SH-SY5Y (cell line): Measurements from ENCODE around the gene FAM184B.

Experiments used
- GATA2 ChIP-seq: IDR thresholded peaks from 2 replicates; pipeline ENCODE4 v1.6.1; 2011; ENCODE audit warnings: mild to moderate bottlenecking, low read depth, low read length
- GATA3 ChIP-seq: IDR thresholded peaks from 2 replicates; pipeline ENCODE4 v1.6.1; 2011; ENCODE audit warnings: low read depth, mild to moderate bottlenecking, low read length, moderate library complexity

The FAM184B gene

DNA sequence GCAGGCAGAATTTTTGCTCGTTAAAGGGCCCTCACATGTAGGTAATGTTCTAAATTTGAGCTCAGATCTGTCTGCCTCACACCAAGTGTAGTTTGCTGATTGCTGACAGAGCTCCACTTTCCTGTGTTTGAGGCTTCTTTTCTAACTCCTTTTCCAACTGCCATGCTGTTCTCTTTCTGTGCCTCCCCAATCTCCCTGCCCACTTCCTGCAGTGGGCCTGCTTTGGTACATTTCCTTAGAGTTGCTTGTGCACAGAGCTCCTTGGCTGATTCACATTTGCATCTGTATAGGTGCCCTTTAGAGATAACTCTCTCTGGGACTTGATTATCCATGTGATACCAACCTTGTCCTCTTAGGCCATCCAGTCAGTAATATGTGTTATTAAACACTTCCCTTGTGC is 162.5 kb downstream of the FAM184B start:
- TF ChIP-seq GATA3 (no peak), GATA2 (no peak)

DNA sequence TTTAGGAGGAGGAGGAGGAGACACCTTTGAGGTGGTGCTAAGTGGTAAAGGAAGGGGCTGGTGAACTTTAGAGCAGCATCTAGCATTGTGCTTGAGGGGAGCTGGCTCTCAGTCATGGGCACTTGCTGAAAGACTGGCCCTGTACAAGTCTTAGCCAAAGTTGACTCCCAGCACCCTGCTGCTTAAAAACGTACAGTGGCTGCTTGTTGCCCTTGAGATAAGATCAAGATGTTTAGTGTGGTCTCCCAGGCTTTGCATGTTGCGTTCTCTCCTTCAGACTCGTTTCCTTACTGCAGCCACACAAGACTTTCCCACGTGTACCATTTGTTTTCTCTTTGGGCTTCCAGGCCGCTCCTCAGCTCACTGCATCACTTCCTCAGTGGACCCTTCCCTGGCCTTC is 165.1 kb downstream of the FAM184B start:
- no peak for TF ChIP-seq GATA3
- no peak for TF ChIP-seq GATA2

DNA sequence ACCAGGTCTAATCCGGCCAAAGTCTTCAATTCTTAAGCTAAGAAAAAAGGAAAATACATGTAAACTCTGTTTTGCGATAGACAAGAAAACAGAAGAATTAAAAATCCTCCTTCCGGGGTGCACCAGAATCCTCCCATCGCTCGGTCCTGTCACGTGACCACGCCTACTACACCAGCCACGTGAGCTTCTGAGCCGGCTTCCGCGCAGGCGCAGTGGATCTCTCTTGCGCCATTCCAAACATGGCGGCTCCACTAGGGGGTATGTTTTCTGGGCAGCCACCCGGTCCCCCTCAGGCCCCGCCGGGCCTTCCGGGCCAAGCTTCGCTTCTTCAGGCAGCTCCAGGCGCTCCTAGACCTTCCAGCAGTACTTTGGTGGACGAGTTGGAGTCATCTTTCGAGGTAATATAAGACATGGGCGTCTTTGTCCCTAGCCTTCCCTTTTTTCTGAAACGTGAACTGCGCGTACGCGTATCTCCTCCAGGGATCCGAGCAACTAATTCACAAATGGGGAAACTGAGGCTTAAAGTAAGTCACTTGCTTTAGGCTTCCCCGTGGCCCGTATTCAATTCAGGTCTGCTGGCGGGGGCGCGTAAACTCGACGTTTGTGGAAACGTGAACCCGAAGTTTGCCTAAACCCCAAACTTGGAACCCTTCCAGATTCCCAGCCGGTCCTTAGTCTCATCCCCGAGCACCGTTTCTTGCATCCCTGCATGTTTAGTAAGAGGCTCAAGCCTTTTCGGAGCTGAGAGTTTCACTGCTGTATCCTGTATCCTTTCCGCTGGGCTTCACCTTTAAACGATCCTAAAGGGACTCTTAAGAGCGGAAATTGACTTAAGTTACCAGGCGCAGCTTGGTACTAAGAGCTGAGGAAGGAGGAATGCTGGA is 166.8 kb downstream of the FAM184B start, which contains the start of gene MED28:
Gene MED28, plus strand, starts transcription at position 226 of the 884 bp plus-strand sequence. Its CDS starts 14 bp downstream, at position 240.
- TF ChIP-seq GATA3 = no peak
- no peak for TF ChIP-seq GATA2

DNA sequence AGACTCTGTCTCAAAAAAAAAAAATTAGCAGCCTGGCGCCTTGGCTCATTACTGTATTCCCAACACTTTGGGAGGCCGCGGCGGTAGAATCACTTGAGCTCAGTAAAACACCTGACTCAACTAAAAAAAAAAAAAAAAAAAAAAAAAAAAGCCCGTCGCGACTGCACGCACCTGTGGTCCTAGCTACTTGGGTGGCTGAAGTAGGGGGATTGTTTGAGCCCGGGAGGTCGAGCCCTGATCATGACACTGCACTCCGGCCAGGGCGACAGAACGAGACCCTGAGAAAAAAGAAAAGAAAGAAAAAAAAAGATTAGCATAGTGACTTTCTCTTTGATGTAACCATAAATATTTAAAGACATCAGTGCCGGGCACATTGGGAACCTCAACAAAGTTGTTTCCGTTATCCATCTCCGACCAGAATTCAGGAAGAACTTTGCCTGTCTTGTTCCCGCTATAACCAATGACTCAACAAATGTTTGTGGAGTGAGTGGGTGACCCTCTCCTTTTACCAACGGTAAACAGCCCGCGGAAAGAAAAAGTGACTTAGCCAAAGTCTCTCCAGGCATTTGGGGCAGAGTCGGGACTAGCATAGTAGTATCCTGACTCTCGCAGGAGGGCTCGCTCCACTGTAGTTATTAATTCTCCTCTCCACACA is 167.5 kb downstream of the FAM184B start:
- TF ChIP-seq GATA2 (no peak), GATA3 (no peak)

DNA sequence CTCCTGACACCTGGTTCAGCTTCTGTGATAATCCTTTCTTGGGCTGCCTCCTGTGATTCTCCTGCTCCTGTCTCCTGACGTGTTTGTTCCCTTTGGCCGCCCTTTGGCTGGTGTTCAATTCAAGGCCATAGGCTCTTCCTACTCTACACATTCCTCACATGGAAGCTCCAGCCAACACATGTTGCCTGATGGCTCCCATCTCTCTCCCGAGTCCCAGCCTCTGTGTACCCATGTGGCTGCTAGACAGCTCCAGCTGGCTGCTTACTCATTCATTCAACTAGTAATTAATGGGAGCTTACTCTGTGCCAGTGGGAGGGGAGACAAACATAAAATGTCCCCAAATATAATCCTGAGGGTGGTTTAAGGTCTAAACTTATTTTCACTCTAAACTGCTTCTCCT is 176.2 kb downstream of the FAM184B start:
- TF ChIP-seq GATA2 (no peak), GATA3 (no peak)

DNA sequence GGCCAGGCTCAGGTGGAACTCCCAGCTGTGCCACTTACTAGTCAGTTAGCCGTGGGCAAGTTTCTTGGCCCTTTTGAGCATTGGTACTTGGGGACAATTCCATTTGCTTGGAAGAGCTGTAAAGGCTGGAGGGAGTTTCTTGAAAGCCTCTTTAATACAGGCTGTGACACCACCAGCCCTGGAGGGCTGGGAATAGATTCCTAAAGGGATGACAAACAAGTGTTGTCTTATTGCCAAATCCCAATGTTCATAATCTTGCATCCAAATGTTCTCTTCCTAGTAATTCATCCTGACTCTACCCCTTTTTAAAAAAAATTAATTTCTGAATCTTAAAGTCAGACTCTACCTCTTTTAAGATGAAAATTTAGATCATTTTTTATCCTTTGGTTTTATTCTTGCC is 181.6 kb downstream of the FAM184B start:
- TF ChIP-seq GATA3 (no peak), GATA2 (no peak)

DNA sequence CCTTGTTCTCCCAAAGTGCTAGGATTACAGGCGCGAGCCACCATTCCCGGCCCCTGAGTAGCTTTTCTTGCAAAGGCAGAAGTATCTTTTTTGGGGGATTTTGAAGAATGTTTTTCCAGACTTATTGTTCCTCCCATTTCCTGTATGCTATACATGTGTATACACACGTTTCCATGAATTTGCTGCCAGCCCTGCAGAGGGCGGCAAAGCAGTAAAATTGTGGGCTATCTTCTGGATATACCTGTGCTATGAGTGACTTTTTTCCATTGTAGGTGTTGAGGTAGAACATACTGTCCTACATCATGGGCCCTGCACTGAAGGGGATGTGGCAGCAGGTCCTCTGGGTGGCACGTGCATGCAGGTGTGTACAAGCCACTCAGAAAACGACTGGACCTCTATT is 183.9 kb downstream of the FAM184B start:
- TF ChIP-seq GATA3 = no peak
- TF ChIP-seq GATA2 = no peak

DNA sequence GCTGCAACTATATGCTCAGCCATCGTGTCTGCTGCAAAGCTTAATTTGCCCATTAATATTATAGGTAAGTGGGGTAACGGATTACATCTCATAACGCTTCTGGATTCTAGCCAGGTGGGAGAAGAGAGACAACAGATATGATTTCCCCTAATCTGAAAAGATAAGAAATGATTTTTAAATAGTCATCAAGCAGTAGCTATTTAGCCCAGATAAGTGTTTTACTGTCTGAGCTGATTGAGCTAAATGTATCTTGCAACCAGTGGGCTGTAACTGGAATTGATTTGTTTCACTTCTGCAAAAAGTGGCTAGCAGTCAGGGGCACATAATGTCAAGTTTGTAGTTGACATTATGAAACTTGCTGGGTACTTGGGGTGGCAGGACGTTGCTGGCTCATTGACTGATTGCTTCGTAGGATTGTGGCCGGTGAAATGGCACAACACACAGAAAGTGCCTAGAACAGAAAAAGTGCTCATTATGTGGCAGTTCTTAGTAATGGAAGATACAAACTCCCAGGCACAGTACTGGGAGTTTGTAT is 185.9 kb downstream of the FAM184B start:
- TF ChIP-seq GATA3 (no peak), GATA2 (no peak)

DNA sequence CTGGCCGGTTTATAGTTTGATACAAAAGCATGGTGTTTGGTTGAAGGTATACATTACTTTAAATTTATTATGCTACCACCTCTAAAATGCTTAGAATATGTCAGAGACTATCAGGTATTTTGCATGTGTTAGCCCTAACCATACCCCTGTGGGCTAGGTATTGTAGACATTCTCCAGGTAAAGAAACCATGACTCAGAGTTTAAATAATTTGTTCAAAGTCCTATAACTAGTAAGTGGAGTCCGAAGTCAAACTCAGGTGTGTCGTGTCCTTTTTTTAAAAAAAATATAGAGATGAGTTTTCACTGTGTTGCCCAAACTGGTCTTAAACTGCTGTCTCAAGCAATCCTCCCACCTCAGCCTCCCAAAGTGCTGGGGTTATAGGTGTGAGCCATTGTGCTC is 192.1 kb downstream of the FAM184B start:
- no peak for TF ChIP-seq GATA3
- TF ChIP-seq GATA2 = no peak

DNA sequence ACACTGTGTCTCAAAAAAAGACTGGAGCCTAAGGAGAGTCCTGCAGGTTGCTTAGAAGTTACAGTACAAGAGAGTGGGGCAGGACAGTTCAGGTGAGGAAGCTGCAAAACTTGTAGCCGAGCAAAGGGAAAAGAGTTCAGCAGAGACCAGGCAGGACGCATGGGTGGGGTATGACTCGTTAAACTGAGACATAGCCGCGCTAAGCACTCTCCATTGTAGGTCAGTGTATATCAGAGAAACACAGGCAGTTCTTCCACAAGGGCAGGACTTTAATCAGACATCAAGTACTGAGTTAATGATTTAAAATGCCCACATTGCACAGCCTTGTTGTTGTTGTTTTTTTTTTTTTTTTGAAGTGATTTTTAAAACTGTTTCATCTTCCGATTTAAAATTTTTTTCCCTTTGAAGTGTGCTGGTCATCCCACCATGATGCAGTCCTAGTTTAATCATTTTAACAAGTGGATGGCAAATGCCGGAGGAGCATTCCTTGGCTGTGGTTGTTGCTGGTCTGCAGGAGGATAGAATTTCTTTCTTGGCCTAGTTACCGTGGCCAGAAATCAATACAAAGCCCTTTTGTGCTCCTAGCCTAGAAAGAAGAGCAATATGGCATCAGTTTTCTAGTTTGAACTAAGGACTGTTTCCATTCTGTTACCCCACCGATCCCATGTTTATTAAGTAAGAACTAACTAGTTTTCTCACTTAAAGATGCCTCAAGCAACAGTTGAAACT is 194.2 kb downstream of the FAM184B start:
- TF ChIP-seq GATA3 (no peak), GATA2 (no peak)

DNA sequence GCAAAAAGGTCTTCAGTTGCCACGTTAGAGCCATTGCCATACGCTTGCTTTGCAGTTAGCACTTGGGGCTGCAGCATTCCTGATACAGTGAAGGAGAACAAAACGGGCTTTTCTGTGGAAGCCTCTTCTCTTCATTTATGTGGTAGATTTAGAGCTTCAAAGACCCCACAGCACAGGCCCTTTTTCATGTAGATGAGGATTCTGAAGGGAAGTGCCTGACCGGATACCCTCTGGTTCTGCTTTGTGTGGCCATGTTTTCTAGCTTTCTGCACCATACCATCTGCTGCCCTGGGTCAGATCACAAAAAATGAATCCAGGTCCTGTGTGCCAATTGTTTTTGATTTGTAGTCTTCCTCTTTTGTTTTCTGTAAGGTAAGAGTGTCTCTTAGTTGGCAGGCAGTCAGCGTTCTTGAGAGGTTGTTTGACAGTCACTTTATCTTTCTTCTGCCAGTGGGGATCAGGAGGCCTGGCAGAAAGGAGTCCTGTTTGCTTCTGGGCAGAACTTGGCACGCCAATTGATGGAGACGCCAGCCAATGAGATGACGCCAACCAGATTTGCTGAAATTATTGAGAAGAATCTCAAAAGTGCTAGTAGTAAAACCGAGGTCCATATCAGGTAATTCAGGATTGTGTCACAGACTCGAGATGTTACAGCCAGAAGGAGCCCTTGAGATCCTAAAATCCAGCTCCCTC is 196.8 kb downstream of the FAM184B start:
- TF ChIP-seq GATA2 (no peak), GATA3 (no peak)

DNA sequence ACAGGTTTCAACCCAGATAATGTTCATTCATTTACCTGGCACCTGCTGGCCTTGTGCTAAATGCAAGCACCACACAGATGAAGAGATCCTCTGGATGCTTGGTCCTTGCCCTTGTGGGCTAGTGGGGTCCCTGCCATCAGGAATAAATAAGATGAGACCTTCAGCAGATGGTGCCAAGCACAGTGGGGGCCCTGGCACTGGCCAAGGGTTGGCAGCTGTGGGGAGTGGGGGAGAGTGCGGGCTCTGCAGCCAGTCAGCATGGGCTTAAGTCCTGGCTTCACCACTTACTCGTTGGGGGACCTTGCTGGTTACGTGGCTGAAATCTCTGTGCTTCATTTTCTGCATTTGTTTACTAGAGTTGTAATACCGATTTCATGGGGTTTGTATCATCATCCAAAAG is 197.5 kb downstream of the FAM184B start:
- no peak for TF ChIP-seq GATA3
- TF ChIP-seq GATA2 = no peak

DNA sequence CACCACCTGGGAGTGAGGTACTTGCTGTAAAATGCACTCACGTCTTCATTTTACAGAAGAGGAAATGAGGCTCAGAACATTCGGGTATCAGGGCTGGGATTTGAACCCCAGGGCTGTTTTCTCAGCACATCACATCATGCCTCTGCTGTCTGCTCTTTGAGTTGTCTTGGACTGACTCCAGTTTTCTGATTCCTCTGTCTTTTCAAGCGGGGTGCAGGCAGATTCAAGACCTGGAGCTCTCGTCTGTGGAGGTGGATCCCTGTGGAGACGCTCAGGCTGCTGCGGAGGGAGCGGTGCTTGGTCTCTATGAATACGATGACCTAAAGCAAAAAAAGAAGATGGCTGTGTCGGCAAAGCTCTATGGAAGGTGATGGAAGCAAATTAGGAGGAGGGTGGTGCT is 198.1 kb downstream of the FAM184B start:
- no peak for TF ChIP-seq GATA2
- no peak for TF ChIP-seq GATA3
